ENCODE results near the gene SIGLECL1. TPM values are rescaled to one million over a fixed set of nuclear protein-coding genes. Genes with fewer than 3 reads are reported as not detected.
"Not testable (repeated sequence)": the region's sequence is repeated elsewhere in the genome, so short reads cannot be mapped to it uniquely, and the experiment has no call there.

Gene SIGLECL1
- total RNA-seq, 6 experiments from 2014 or later: not detected

- H3K4me3 ChIP-seq: no peak overlapping the region
- no peak overlapping the region for H3K27ac ChIP-seq
- no peaks in the 10 kb centered on the region for H3K36me3 ChIP-seq
- H3K9me3 ChIP-seq: no peaks in the 10 kb centered on the region
- intact Hi-C loops (cut with DNase I): no loop called here
- TF ChIP-seq CTCF (IDR thresholded peaks at IDR 0.05) (no peak), POLR2A (IDR thresholded peaks at IDR 0.05) (no peak)
- 44% methylated on average over 3 of the region's 6 CpGs for whole genome bisulfite sequencing (ENCODE audit: insufficient coverage, low coverage, low lambda C conversion rate, missing lambda C conversion rate)
- no peak for DNase-seq
- no peak for ATAC-seq
- no peaks in the 10 kb centered on the region for H3K4me1 ChIP-seq
- H3K27me3 ChIP-seq: no peaks in the 10 kb centered on the region
These were observed 40.6 kb upstream of the SIGLECL1 start for GRCh38 chr19:51210191-51210784.

- H3K9me3 ChIP-seq; H3K27me3 ChIP-seq; DNase-seq; H3K27ac ChIP-seq; H3K4me1 ChIP-seq; intact Hi-C loops (cut with DNase I); H3K36me3 ChIP-seq; H3K4me3 ChIP-seq: not testable (repeated sequence)
- ATAC-seq: peak; percentile 61 to 85 (median 68)
- WGBS (ENCODE audit: insufficient coverage, low coverage, low lambda C conversion rate, missing lambda C conversion rate): 29% methylated on average over 5 of the region's 13 CpGs
These were observed 40.0 kb upstream of the SIGLECL1 start for GRCh38 chr19:51210874-51211361.

GRCh38 chr19:51211833-51212232 is 39.0 kb upstream of the SIGLECL1 start:
- H3K27ac ChIP-seq: no peak overlapping the region
- no peaks in the 10 kb centered on the region for H3K4me1 ChIP-seq
- 59% methylated on average over 3 of the region's 9 CpGs for WGBS (ENCODE audit: insufficient coverage, low coverage, low lambda C conversion rate, missing lambda C conversion rate)
- H3K9me3 ChIP-seq: no peaks in the 10 kb centered on the region
- TF ChIP-seq CTCF (IDR thresholded peaks at IDR 0.05): no peak
- TF ChIP-seq POLR2A (IDR thresholded peaks at IDR 0.05): no peak
- no peaks in the 10 kb centered on the region for H3K36me3 ChIP-seq
- DNase-seq (no peak), ATAC-seq (peak in 1 of 4 donors; percentile 25)
- H3K27me3 ChIP-seq: no peaks in the 10 kb centered on the region
- intact Hi-C loops (cut with DNase I): no loop called here
- no peak overlapping the region for H3K4me3 ChIP-seq

- no peak for DNase-seq
- 45% methylated on average over 1 of the region's 1 CpG for WGBS (ENCODE audit: insufficient coverage, low coverage, low lambda C conversion rate, missing lambda C conversion rate)
These were observed 31.6 kb upstream of the SIGLECL1 start for GRCh38 chr19:51219307-51219706.

More at GRCh38 chr19:51219307-51219706, 31.6 kb upstream of the SIGLECL1 start:
- no peaks in the 10 kb centered on the region for H3K9me3 ChIP-seq
- no peak for TF ChIP-seq POLR2A (IDR thresholded peaks at IDR 0.05)
- no peak for TF ChIP-seq CTCF (IDR thresholded peaks at IDR 0.05)
- H3K27ac ChIP-seq: no peak overlapping the region
- ATAC-seq: no peak
- no peaks in the 10 kb centered on the region for H3K36me3 ChIP-seq
- no peaks in the 10 kb centered on the region for H3K4me1 ChIP-seq
- H3K4me3 ChIP-seq: no peak overlapping the region
- H3K27me3 ChIP-seq: no peaks in the 10 kb centered on the region
- intact Hi-C loops (cut with DNase I): no loop called here
